Measurements from ENCODE around the gene RBMS1.

DNA sequence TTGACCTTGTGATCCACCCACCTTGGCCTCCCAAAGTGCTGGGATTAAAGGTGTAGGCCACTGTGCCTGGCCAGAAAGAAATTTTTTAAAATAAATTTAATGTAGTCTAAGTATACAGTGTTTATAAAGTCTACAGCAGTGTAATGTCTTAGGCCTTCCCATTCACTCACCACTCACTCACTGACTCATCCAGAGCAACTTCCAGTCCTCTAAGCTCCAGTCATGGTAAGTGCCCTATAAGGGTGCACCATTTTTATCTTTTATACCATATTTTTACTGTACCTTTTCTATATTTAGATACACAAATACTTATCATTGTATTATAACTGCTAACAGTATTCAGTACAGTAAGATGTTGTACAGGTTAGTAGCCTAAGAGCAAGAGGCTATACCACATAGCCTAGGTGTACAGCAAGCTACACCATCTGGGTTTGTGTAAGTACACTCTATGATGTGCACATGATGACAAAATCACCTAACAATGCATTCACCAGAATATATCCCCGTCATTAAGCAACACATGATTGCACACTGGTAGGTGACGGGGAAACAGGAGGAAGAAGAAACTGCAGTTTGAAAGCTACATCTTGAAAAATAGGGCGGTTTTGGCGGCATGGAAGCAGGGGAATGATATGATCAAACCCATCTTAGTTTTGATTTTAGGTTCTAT, 188.4 kb downstream of the RBMS1 start:
- TF ChIP-seq EP300 (IDR thresholded peaks at IDR 0.05), result no peak
- TF ChIP-seq, protein P1, sequence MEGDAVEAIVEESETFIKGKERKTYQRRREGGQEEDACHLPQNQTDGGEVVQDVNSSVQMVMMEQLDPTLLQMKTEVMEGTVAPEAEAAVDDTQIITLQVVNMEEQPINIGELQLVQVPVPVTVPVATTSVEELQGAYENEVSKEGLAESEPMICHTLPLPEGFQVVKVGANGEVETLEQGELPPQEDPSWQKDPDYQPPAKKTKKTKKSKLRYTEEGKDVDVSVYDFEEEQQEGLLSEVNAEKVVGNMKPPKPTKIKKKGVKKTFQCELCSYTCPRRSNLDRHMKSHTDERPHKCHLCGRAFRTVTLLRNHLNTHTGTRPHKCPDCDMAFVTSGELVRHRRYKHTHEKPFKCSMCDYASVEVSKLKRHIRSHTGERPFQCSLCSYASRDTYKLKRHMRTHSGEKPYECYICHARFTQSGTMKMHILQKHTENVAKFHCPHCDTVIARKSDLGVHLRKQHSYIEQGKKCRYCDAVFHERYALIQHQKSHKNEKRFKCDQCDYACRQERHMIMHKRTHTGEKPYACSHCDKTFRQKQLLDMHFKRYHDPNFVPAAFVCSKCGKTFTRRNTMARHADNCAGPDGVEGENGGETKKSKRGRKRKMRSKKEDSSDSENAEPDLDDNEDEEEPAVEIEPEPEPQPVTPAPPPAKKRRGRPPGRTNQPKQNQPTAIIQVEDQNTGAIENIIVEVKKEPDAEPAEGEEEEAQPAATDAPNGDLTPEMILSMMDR (IDR thresholded peaks at IDR 0.05), result no peak

All from tibial nerve (tissue), 4 donors.